IgD-negative memory B cell (primary cell): ENCODE data around the gene ARFGAP1. TPM values are rescaled to one million over a fixed set of nuclear protein-coding genes. Genes with fewer than 3 reads are reported as not detected.
A peak's percentile ranks its signal among the peaks of the same experiment; 100 is the strongest.

ENCODE experiments used
- H3K27ac Mint-ChIP-seq, 3 donors: one replicate each; pipeline ENCODE4 v1.8.0; 2020 to 2022; ENCODE audit warnings: mild to moderate bottlenecking in 3 of 3, mixed read lengths in 3 of 3, moderate library complexity in 1 of 3
- H3K27me3 Mint-ChIP-seq: one replicate; pipeline ENCODE4 v1.8.0; 2021; ENCODE audit warnings: mixed read lengths
- H3K36me3 Mint-ChIP-seq: one replicate; pipeline ENCODE4 v1.8.0; 2020; ENCODE audit warnings: mild to moderate bottlenecking, mixed read lengths
- H3K4me1 Mint-ChIP-seq, 3 donors: one replicate each; pipeline ENCODE4 v1.8.0; 2020 to 2022; ENCODE audit warnings: mixed read lengths in 3 of 3, mild to moderate bottlenecking in 1 of 3
- H3K4me3 Mint-ChIP-seq, 4 donors: one replicate each; pipeline ENCODE4 v1.8.0; 2020 to 2022; ENCODE audit warnings: mild to moderate bottlenecking in 4 of 4, mixed read lengths in 4 of 4, moderate library complexity in 3 of 4
- H3K9me3 Mint-ChIP-seq, 3 donors: one replicate each; pipeline ENCODE4 v1.8.0; 2020 to 2021; ENCODE audit warnings: mixed read lengths in 3 of 3, mild to moderate bottlenecking in 1 of 3
- polyA plus RNA-seq: library from polyadenylated mRNA; unstranded; fragments of 300-500 nt; fragmentation: Illumina TruSeq; gene quantifications from one replicate; pipeline ENCODE4 v1.2.3, GENCODE V29; 2021

The ARFGAP1 gene
- polyA plus RNA-seq, 1 donor from 2014 or later = 12.2 TPM

- H3K36me3 Mint-ChIP-seq = no peaks in the 10 kb centered on the region
- no peaks in the 10 kb centered on the region for H3K9me3 Mint-ChIP-seq
- H3K4me1 Mint-ChIP-seq = no peaks in the 10 kb centered on the region
- H3K27me3 Mint-ChIP-seq = peaks cover 11% of the 10 kb centered on the region
- H3K4me3 Mint-ChIP-seq = no peak overlapping the region
- peak overlapping the region in 1 of 3 donors; percentile 27 for H3K27ac Mint-ChIP-seq
Observed at GRCh38 chr20:63315240-63315689, 42.7 kb downstream of the ARFGAP1 start.

GRCh38 chr20:63315731-63316491 is 43.3 kb downstream of the ARFGAP1 start:
- H3K4me1 Mint-ChIP-seq = no peaks in the 10 kb centered on the region
- no peaks in the 10 kb centered on the region for H3K36me3 Mint-ChIP-seq
- no peaks in the 10 kb centered on the region for H3K9me3 Mint-ChIP-seq
- peaks cover 11% of the 10 kb centered on the region for H3K27me3 Mint-ChIP-seq
- H3K4me3 Mint-ChIP-seq = no peak overlapping the region
- H3K27ac Mint-ChIP-seq = peak overlapping the region in 1 of 3 donors; percentile 27

GRCh38 chr20:63316502-63316921 is 43.9 kb downstream of the ARFGAP1 start:
- Mint-ChIP-seq H3K27me3 (peaks cover 11% of the 10 kb centered on the region), H3K4me1 (no peaks in the 10 kb centered on the region), H3K4me3 (no peak overlapping the region), H3K27ac (no peak overlapping the region), H3K9me3 (no peaks in the 10 kb centered on the region), H3K36me3 (no peaks in the 10 kb centered on the region)

- Mint-ChIP-seq H3K4me1 (no peaks in the 10 kb centered on the region), H3K4me3 (no peak overlapping the region), H3K36me3 (no peaks in the 10 kb centered on the region), H3K27me3 (peaks cover 8% of the 10 kb centered on the region), H3K27ac (no peak overlapping the region), H3K9me3 (no peaks in the 10 kb centered on the region)
Observed at GRCh38 chr20:63317061-63317460, 44.4 kb downstream of the ARFGAP1 start.

- Mint-ChIP-seq H3K27me3 (peaks cover 8% of the 10 kb centered on the region), H3K4me1 (no peaks in the 10 kb centered on the region), H3K27ac (no peak overlapping the region), H3K4me3 (no peak overlapping the region), H3K9me3 (no peaks in the 10 kb centered on the region), H3K36me3 (no peaks in the 10 kb centered on the region)
Observed at GRCh38 chr20:63317601-63318291, 45.1 kb downstream of the ARFGAP1 start.

GRCh38 chr20:63318391-63319163 is 46.0 kb downstream of the ARFGAP1 start:
- H3K27me3 Mint-ChIP-seq = peaks cover 10% of the 10 kb centered on the region
- H3K4me3 Mint-ChIP-seq = no peak overlapping the region
- peaks cover 0 to 2% (median 0%) of the 10 kb centered on the region in 3 donors for H3K4me1 Mint-ChIP-seq
- no peaks in the 10 kb centered on the region for H3K9me3 Mint-ChIP-seq
- no peaks in the 10 kb centered on the region for H3K36me3 Mint-ChIP-seq
- no peak overlapping the region for H3K27ac Mint-ChIP-seq

- H3K4me1 Mint-ChIP-seq = peaks cover 0 to 2% (median 0%) of the 10 kb centered on the region in 3 donors
- no peaks in the 10 kb centered on the region for H3K36me3 Mint-ChIP-seq
- peaks cover 12% of the 10 kb centered on the region for H3K27me3 Mint-ChIP-seq
- H3K27ac Mint-ChIP-seq = no peak overlapping the region
- no peak overlapping the region for H3K4me3 Mint-ChIP-seq
- no peaks in the 10 kb centered on the region for H3K9me3 Mint-ChIP-seq
Observed at GRCh38 chr20:63319164-63320040, 46.8 kb downstream of the ARFGAP1 start.

GRCh38 chr20:63320041-63320511 is 47.5 kb downstream of the ARFGAP1 start:
- H3K36me3 Mint-ChIP-seq = no peaks in the 10 kb centered on the region
- H3K4me3 Mint-ChIP-seq = no peak overlapping the region
- no peaks in the 10 kb centered on the region for H3K9me3 Mint-ChIP-seq
- H3K27ac Mint-ChIP-seq = no peak overlapping the region
- H3K4me1 Mint-ChIP-seq = peaks cover 0 to 2% (median 0%) of the 10 kb centered on the region in 3 donors
- peaks cover 12% of the 10 kb centered on the region for H3K27me3 Mint-ChIP-seq

GRCh38 chr20:63320616-63321147 is 48.1 kb downstream of the ARFGAP1 start:
- no peak overlapping the region for H3K27ac Mint-ChIP-seq
- H3K9me3 Mint-ChIP-seq = no peaks in the 10 kb centered on the region
- no peak overlapping the region for H3K4me3 Mint-ChIP-seq
- no peaks in the 10 kb centered on the region for H3K36me3 Mint-ChIP-seq
- H3K27me3 Mint-ChIP-seq = peaks cover 8% of the 10 kb centered on the region
- peaks cover 0 to 2% (median 0%) of the 10 kb centered on the region in 3 donors for H3K4me1 Mint-ChIP-seq

- H3K27me3 Mint-ChIP-seq = peaks cover 5% of the 10 kb centered on the region
- no peak overlapping the region for H3K4me3 Mint-ChIP-seq
- H3K27ac Mint-ChIP-seq = no peak overlapping the region
- no peaks in the 10 kb centered on the region for H3K36me3 Mint-ChIP-seq
- H3K9me3 Mint-ChIP-seq = no peaks in the 10 kb centered on the region
- peaks cover 0 to 2% (median 0%) of the 10 kb centered on the region in 3 donors for H3K4me1 Mint-ChIP-seq
Observed at GRCh38 chr20:63321148-63321831, 48.7 kb downstream of the ARFGAP1 start.

GRCh38 chr20:63322146-63322932 is 49.7 kb downstream of the ARFGAP1 start:
- Mint-ChIP-seq H3K36me3 (no peaks in the 10 kb centered on the region), H3K9me3 (no peaks in the 10 kb centered on the region)

GRCh38 chr20:63322933-63323273 is 50.3 kb downstream of the ARFGAP1 start:
- Mint-ChIP-seq H3K9me3 (no peaks in the 10 kb centered on the region), H3K27ac (no peak overlapping the region), H3K27me3 (peaks cover 5% of the 10 kb centered on the region), H3K4me3 (no peak overlapping the region), H3K36me3 (no peaks in the 10 kb centered on the region), H3K4me1 (peaks cover 0 to 5% (median 4%) of the 10 kb centered on the region in 3 donors)

More at GRCh38 chr20:63322146-63322932, 49.7 kb downstream of the ARFGAP1 start:
- Mint-ChIP-seq H3K27me3 (peaks cover 5% of the 10 kb centered on the region), H3K4me3 (no peak overlapping the region), H3K27ac (no peak overlapping the region), H3K4me1 (peaks cover 0 to 5% (median 4%) of the 10 kb centered on the region in 3 donors)
